ENCODE results near the gene ATP1A2.
"Not testable (repeated sequence)": the region's sequence is repeated elsewhere in the genome, so short reads cannot be mapped to it uniquely, and the experiment has no call there.

Gene ATP1A2

GRCh38 chr1:160126342-160126741 lies 10.8 kb downstream of the ATP1A2 start:
- not testable (repeated sequence) for DNase-seq

GRCh38 chr1:160127381-160127780 lies 11.8 kb downstream of the ATP1A2 start:
- no peak for DNase-seq

GRCh38 chr1:160127865-160128523 lies 12.4 kb downstream of the ATP1A2 start:
- no peak for DNase-seq

- no peak for DNase-seq
Observed at GRCh38 chr1:160128636-160129035, 13.1 kb downstream of the ATP1A2 start.

- no peak for DNase-seq
Observed at GRCh38 chr1:160129046-160129445, 13.5 kb downstream of the ATP1A2 start.

GRCh38 chr1:160129558-160129957 lies 14.0 kb downstream of the ATP1A2 start:
- DNase-seq: no peak

GRCh38 chr1:160129966-160130365 lies 14.4 kb downstream of the ATP1A2 start:
- DNase-seq: no peak

GRCh38 chr1:160130486-160130885 lies 14.9 kb downstream of the ATP1A2 start:
- DNase-seq: no peak

GRCh38 chr1:160130939-160131338 lies 15.4 kb downstream of the ATP1A2 start:
- DNase-seq: no peak

- no peak for DNase-seq
Observed at GRCh38 chr1:160131803-160132565, 16.4 kb downstream of the ATP1A2 start.

GRCh38 chr1:160133990-160134770 lies 18.6 kb downstream of the ATP1A2 start:
- DNase-seq: no peak

- no peak for DNase-seq
Observed at GRCh38 chr1:160134791-160135572, 19.4 kb downstream of the ATP1A2 start.

GRCh38 chr1:160136121-160136925 lies 20.8 kb downstream of the ATP1A2 start:
- DNase-seq: no peak

- no peak for DNase-seq
Observed at GRCh38 chr1:160136926-160137200, 21.3 kb downstream of the ATP1A2 start.

GRCh38 chr1:160137216-160137862 lies 21.8 kb downstream of the ATP1A2 start:
- no peak for DNase-seq

GRCh38 chr1:160139840-160140239 lies 24.3 kb downstream of the ATP1A2 start:
- DNase-seq: no peak

GRCh38 chr1:160143695-160144094 lies 28.1 kb downstream of the ATP1A2 start:
- no peak for DNase-seq

GRCh38 chr1:160144921-160145320 lies 29.4 kb downstream of the ATP1A2 start:
- no peak for DNase-seq

- DNase-seq: no peak
Observed at GRCh38 chr1:160146107-160146506, 30.5 kb downstream of the ATP1A2 start.

GRCh38 chr1:160148121-160148520 lies 32.6 kb downstream of the ATP1A2 start:
- DNase-seq: no peak

GRCh38 chr1:160149233-160149632 lies 33.7 kb downstream of the ATP1A2 start:
- DNase-seq: no peak

- DNase-seq: no peak
Observed at GRCh38 chr1:160149716-160150115, 34.2 kb downstream of the ATP1A2 start.
